ENCODE measurements around the gene LMNTD1. TPM values are rescaled to one million over a fixed set of nuclear protein-coding genes. Genes with fewer than 3 reads are reported as not detected.

Gene LMNTD1
- total and polyA plus RNA-seq, 5 experiments from 2014 or later = not detected

GRCh38 chr12:25469368-25469767 lies 83.7 kb downstream of the LMNTD1 start:
- no peak overlapping the region for H3K4me3 Mint-ChIP-seq

GRCh38 chr12:25463521-25463920 lies 89.6 kb downstream of the LMNTD1 start:
- H3K9me3 Mint-ChIP-seq = peaks cover 0 to 15% (median 2%) of the 10 kb centered on the region in 9 donors
- peaks cover 0 to 3% (median 0%) of the 10 kb centered on the region in 4 donors for H3K4me1 Mint-ChIP-seq
- H3K36me3 Mint-ChIP-seq = peaks cover 0 to 11% (median 4%) of the 10 kb centered on the region in 3 donors
- no peak overlapping the region for H3K4me3 Mint-ChIP-seq
- ATAC-seq = no peak
- no peak for DNase-seq
- no peak overlapping the region for H3K27ac Mint-ChIP-seq
- POLR2A ChIA-PET = no interaction called here
- peaks cover 0 to 8% (median 0%) of the 10 kb centered on the region in 5 donors for H3K27me3 Mint-ChIP-seq

More at GRCh38 chr12:25469368-25469767, 83.7 kb downstream of the LMNTD1 start:
- Mint-ChIP-seq H3K9me3 (peaks cover 0 to 13% (median 2%) of the 10 kb centered on the region in 9 donors), H3K36me3 (peaks cover 0 to 11% (median 4%) of the 10 kb centered on the region in 3 donors), H3K4me1 (no peaks in the 10 kb centered on the region), H3K27me3 (peaks cover 0 to 8% (median 0%) of the 10 kb centered on the region in 5 donors), H3K27ac (no peak overlapping the region)
- POLR2A ChIA-PET = no interaction called here
- ATAC-seq (no peak), DNase-seq (no peak)

GRCh38 chr12:25463005-25463404 lies 90.1 kb downstream of the LMNTD1 start:
- Mint-ChIP-seq H3K27ac (no peak overlapping the region), H3K9me3 (peaks cover 0 to 15% (median 2%) of the 10 kb centered on the region in 9 donors)
- POLR2A ChIA-PET = no interaction called here

GRCh38 chr12:25459541-25459951 lies 93.5 kb downstream of the LMNTD1 start:
- Mint-ChIP-seq H3K4me1 (peaks cover 0 to 3% (median 0%) of the 10 kb centered on the region in 4 donors), H3K27ac (no peak overlapping the region), H3K9me3 (peaks cover 0 to 4% (median 0%) of the 10 kb centered on the region in 9 donors), H3K4me3 (no peak overlapping the region), H3K36me3 (no peaks in the 10 kb centered on the region), H3K27me3 (no peaks in the 10 kb centered on the region)
- ATAC-seq (no peak), DNase-seq (peak in 1 of 10 donors; percentile 8)
- POLR2A ChIA-PET = no interaction called here

More at GRCh38 chr12:25463005-25463404, 90.1 kb downstream of the LMNTD1 start:
- ATAC-seq (no peak), DNase-seq (no peak)
- H3K36me3 Mint-ChIP-seq = peaks cover 0 to 11% (median 4%) of the 10 kb centered on the region in 3 donors
- H3K27me3 Mint-ChIP-seq = peaks cover 0 to 8% (median 0%) of the 10 kb centered on the region in 5 donors
- H3K4me3 Mint-ChIP-seq = no peak overlapping the region
- peaks cover 0 to 3% (median 0%) of the 10 kb centered on the region in 4 donors for H3K4me1 Mint-ChIP-seq

- no peak for DNase-seq
- peaks cover 0 to 3% (median 0%) of the 10 kb centered on the region in 4 donors for H3K4me1 Mint-ChIP-seq
- H3K9me3 Mint-ChIP-seq = peaks cover 0 to 4% (median 0%) of the 10 kb centered on the region in 9 donors
These were observed 95.0 kb downstream of the LMNTD1 start for GRCh38 chr12:25458047-25458552.

GRCh38 chr12:25456474-25456873 lies 96.6 kb downstream of the LMNTD1 start:
- ATAC-seq (no peak), DNase-seq (no peak)
- peaks cover 0 to 3% (median 0%) of the 10 kb centered on the region in 4 donors for H3K4me1 Mint-ChIP-seq
- H3K27me3 Mint-ChIP-seq = peaks cover 0 to 9% (median 4%) of the 10 kb centered on the region in 5 donors
- no peaks in the 10 kb centered on the region for H3K36me3 Mint-ChIP-seq
- POLR2A ChIA-PET = no interaction called here
- H3K9me3 Mint-ChIP-seq = peaks cover 0 to 4% (median 0%) of the 10 kb centered on the region in 9 donors
- no peak overlapping the region for H3K27ac Mint-ChIP-seq
- no peak overlapping the region for H3K4me3 Mint-ChIP-seq

More at GRCh38 chr12:25458047-25458552, 95.0 kb downstream of the LMNTD1 start:
- POLR2A ChIA-PET = no interaction called here
- no peaks in the 10 kb centered on the region for H3K36me3 Mint-ChIP-seq
- no peak overlapping the region for H3K4me3 Mint-ChIP-seq
- no peak for ATAC-seq
- H3K27ac Mint-ChIP-seq = no peak overlapping the region
- peaks cover 0 to 5% (median 3%) of the 10 kb centered on the region in 5 donors for H3K27me3 Mint-ChIP-seq

- no peak for DNase-seq
- no peak overlapping the region for H3K27ac Mint-ChIP-seq
- H3K36me3 Mint-ChIP-seq = no peaks in the 10 kb centered on the region
- no peak overlapping the region for H3K4me3 Mint-ChIP-seq
- POLR2A ChIA-PET = no interaction called here
- H3K27me3 Mint-ChIP-seq = peaks cover 0 to 13% (median 8%) of the 10 kb centered on the region in 5 donors
- no peak for ATAC-seq
- peaks cover 0 to 4% (median 0%) of the 10 kb centered on the region in 9 donors for H3K9me3 Mint-ChIP-seq
- peaks cover 0 to 3% (median 0%) of the 10 kb centered on the region in 4 donors for H3K4me1 Mint-ChIP-seq
These were observed 97.4 kb downstream of the LMNTD1 start for GRCh38 chr12:25455696-25456095.

GRCh38 chr12:25449007-25449406 lies 104.1 kb downstream of the LMNTD1 start:
- Mint-ChIP-seq H3K27me3 (peaks cover 0 to 20% (median 9%) of the 10 kb centered on the region in 5 donors), H3K36me3 (no peaks in the 10 kb centered on the region), H3K9me3 (no peaks in the 10 kb centered on the region), H3K27ac (no peak overlapping the region), H3K4me3 (no peak overlapping the region), H3K4me1 (no peaks in the 10 kb centered on the region)
- DNase-seq (no peak), ATAC-seq (no peak)
- POLR2A ChIA-PET = no interaction called here

- no peaks in the 10 kb centered on the region for H3K36me3 Mint-ChIP-seq
- no peak overlapping the region for H3K27ac Mint-ChIP-seq
- H3K27me3 Mint-ChIP-seq = peaks cover 0 to 11% (median 2%) of the 10 kb centered on the region in 5 donors
- POLR2A ChIA-PET = no interaction called here
- DNase-seq (no peak), ATAC-seq (no peak)
- H3K9me3 Mint-ChIP-seq = no peaks in the 10 kb centered on the region
- no peaks in the 10 kb centered on the region for H3K4me1 Mint-ChIP-seq
- H3K4me3 Mint-ChIP-seq = no peak overlapping the region
These were observed 106.0 kb downstream of the LMNTD1 start for GRCh38 chr12:25447046-25447445.

- POLR2A ChIA-PET = no interaction called here
- DNase-seq = no peak
- Mint-ChIP-seq H3K27ac (no peak overlapping the region), H3K36me3 (no peaks in the 10 kb centered on the region), H3K4me1 (peaks cover 4 to 7% (median 4%) of the 10 kb centered on the region in 4 donors), H3K9me3 (no peaks in the 10 kb centered on the region), H3K27me3 (peaks cover 0 to 8% (median 0%) of the 10 kb centered on the region in 5 donors), H3K4me3 (no peak overlapping the region)
- no peak for ATAC-seq
These were observed 114.4 kb downstream of the LMNTD1 start for GRCh38 chr12:25438638-25439037.

- H3K4me1 Mint-ChIP-seq = peaks cover 4 to 7% (median 4%) of the 10 kb centered on the region in 4 donors
- H3K27me3 Mint-ChIP-seq = peaks cover 0 to 8% (median 0%) of the 10 kb centered on the region in 5 donors
- H3K9me3 Mint-ChIP-seq = no peaks in the 10 kb centered on the region
- H3K27ac Mint-ChIP-seq = peak overlapping the region in 5 of 10 donors; percentile 16 to 69 (median 17)
- ATAC-seq = peak; percentile 62 to 68
- H3K36me3 Mint-ChIP-seq = no peaks in the 10 kb centered on the region
- POLR2A ChIA-PET = no interaction called here
- H3K4me3 Mint-ChIP-seq = peak overlapping the region; percentile 4 to 65 (median 42)
- DNase-seq = peak in 8 of 10 donors; percentile 12 to 71 (median 50)
These were observed 116.7 kb downstream of the LMNTD1 start for GRCh38 chr12:25436206-25437030.

- no peak for ATAC-seq
- peaks cover 0 to 12% (median 0%) of the 10 kb centered on the region in 5 donors for H3K27me3 Mint-ChIP-seq
- DNase-seq = no peak
- POLR2A ChIA-PET = no interaction called here
- no peak overlapping the region for H3K4me3 Mint-ChIP-seq
- H3K9me3 Mint-ChIP-seq = no peaks in the 10 kb centered on the region
- peak overlapping the region in 1 of 10 donors; percentile 16 for H3K27ac Mint-ChIP-seq
- peaks cover 4 to 8% (median 4%) of the 10 kb centered on the region in 4 donors for H3K4me1 Mint-ChIP-seq
- H3K36me3 Mint-ChIP-seq = no peaks in the 10 kb centered on the region
These were observed 117.7 kb downstream of the LMNTD1 start for GRCh38 chr12:25435431-25435830.

GRCh38 chr12:25434515-25434914 lies 118.6 kb downstream of the LMNTD1 start:
- no peak for DNase-seq
- Mint-ChIP-seq H3K4me3 (no peak overlapping the region), H3K9me3 (no peaks in the 10 kb centered on the region), H3K36me3 (no peaks in the 10 kb centered on the region), H3K27me3 (peaks cover 0 to 12% (median 0%) of the 10 kb centered on the region in 5 donors), H3K4me1 (peaks cover 4 to 10% (median 4%) of the 10 kb centered on the region in 4 donors), H3K27ac (peak overlapping the region in 1 of 10 donors; percentile 12)
- POLR2A ChIA-PET = no interaction called here
- ATAC-seq = no peak

All from naive thymus-derived CD8-positive, alpha-beta T cell (primary cell).